DMS 273 (cell line): ENCODE results near the gene PBX1.

Experiments
- DNase-seq: peaks from one replicate; lab custom pipeline; 2025; ENCODE audit not compliant: unreplicated experiment; lab: John Stamatoyannopoulos, UW

Gene PBX1

DNA sequence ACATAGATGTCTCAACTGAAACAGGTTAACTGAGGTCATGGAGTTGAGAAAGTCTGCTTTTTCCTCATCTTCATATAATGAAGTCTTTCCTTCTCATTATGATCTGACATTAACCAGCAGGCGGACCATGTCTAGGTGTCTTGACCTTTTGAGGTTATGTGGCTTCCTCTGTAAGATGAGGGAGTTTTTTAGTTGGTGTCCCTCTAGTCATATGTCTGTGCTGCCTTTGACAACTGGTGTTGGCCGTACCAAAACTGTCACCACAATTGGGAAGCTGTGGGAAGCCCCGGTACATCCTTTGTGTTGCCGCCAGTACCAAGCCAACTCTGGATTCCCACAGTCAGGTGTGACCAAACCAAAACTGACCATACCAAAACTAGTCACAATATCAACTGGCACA, 105.1 kb downstream of the PBX1 start:
- DNase-seq: no peak

DNA sequence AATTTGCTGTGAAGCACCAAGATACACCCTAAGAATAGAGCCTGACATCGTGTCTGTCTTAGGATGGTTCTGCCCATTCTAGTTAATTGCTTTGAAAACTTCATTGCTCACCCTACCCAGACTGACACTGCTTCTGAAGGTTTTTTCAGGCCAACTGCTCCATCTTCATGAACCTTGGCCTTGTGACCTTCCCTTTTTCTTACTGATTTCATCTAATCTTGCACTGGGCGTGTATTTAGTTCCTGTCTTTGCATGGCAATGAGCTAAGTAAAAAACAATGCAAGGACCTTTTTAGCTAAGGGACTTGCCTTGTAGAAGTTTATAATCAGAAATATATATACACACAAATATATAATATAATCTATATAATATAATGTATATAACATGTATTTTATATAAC, 108.0 kb downstream of the PBX1 start:
- DNase-seq: no peak

DNA sequence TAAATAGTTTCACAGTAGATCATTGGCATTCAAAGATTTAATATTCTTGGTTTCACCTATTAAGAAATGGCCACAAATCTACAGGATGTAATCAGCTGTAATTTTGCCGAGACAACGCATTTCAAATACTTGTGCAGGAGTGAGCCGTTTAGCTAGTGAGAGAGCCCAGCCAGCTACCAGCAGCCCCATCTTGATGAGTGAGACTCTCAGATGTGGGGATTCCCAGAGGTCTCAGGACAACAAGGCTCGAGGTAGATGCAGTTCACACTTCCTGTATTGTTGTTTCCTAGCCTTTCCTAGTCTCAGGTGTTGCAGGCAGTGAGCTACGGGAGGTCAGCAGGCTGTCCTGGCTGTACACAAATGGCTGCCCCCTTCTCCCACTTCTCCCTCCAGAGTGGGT, 108.6 kb downstream of the PBX1 start:
- DNase-seq: no peak

DNA sequence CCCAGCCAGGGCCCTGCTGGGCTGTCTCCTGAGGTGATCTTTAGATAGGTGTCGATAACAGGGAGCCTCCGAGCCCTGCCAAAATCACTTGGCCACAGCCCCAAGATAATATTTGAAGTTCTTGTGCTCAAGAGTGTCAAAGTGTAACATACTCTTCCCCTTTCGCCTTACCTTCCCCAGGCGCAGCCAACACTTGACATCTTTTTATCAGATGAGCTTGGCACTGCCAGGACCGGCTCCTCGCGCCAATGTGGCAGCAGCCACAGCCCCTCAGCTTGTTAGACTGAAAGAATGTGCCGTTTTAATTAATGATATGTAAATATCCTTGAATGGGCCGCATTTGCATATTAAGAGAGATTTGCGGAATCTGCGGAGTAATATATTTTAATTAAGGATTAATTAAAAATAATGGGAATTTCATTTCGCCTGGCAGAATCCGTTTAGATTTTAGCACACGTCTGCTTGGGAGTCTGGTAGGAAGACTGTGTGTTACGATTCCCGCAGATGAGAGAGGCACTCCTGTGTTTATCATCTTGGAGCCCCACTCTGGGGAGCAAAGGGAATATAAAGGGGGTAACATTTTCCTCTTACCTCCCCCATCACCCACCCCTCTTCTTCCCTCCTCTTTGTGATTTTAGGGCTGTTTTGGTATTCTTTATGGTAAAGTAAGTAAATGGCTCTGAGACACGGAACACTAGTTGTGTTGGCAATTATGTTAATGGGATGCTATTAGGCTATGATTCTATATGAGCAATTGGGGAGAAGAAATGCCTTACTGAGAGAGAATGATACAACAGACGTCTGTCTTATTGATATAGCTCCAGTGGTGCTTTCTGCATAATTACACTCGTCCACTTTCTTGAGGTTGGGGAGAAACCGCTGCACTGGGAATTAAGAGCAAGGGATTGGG, 109.8 kb downstream of the PBX1 start:
- no peak for DNase-seq

DNA sequence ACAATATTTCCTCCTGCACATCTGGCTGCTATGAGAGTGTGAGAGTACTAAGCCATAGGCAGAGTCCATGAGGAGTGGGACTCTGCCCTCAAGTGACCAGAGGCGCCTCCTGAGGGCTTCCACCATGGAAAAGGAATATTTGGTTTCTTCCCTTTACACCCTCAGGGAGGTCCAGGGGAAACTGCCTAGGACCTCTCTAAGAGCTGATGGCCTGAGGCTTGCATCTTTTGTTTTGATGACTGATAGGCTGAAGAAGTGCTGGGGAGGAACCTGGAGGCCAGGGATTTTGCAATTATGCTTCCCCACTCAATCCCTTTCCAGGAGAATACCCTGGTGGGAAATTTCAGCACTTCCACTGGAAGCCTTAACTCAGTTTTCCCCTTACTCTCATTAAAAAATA, 111.0 kb downstream of the PBX1 start:
- no peak for DNase-seq

DNA sequence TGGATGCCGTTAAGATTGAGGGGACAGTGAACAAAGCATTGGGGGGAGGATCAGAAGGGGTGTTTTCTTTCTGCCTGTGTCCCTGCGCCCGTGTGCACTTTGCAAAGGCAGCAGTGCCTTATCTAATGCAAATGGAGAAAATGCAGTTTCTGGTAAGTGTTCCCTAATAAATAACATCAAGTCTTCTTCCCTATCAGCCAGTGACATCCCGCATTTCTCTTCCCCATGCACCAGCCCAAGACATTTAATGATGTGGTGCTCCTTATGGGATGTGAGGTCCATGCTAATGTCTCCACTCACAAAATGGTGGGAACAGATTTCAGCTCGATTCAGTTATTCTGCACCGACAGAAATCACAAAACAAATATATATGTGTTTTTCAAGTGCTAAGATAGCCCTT, 111.8 kb downstream of the PBX1 start:
- DNase-seq: no peak

DNA sequence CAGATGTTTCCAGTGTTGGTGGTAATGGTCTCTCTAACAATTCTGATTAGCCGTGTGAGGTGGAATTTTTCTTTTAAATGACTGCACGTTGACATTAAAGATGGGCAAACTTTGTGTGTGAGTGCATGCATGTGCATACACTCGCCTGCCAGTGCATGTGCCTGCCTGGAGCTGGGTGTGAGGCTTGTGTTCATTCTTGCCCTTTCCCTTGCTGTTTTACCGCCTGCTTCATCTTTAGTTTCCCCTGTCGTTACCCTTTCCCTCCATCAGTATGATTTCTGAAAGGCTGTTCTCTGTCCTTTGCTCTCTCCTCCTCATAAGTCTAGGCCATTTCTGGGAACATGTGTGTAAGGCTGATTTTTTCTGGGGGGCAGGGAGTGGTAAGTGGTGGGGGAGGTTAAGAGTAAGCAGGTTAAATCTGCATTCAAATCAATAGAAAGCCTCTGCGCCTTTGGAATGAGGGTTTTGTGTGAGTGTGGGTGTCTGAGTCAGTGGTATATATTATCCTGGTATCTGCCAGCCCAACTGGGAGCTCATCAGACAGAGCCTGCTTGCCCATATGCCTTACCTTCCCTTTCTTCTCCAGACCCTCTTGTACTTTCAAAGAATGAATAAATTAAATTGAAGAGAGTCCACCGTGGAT, 112.5 kb downstream of the PBX1 start:
- DNase-seq: peak; percentile 12

DNA sequence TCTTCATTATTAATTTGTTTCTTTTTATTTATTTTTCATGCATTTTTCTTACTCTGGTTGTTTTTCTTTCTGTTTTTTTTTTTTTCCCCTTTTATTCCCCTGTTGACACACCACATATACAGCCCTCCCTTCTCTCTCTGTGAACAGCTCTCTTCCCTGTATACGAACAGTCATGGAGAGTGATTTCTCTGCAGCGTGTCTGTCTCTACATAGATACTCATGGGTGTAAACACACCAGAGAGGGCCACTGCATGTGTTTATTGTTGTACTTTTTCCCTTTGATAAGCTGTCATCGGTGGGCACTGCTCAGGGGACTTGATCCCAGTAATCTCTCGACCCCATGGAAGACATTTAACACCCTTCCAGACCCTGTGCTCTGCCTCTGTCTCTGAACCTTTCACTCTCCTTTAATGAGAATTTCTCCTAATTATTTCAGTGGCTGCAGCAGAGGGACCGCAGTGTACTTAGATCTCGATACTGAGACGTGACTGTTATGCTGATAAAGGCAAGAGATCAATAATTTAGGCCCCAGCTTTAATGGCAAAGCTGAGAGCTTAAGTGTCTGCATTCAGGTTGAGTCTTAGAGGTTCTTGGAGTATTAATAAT, 113.1 kb downstream of the PBX1 start:
- DNase-seq: no peak

DNA sequence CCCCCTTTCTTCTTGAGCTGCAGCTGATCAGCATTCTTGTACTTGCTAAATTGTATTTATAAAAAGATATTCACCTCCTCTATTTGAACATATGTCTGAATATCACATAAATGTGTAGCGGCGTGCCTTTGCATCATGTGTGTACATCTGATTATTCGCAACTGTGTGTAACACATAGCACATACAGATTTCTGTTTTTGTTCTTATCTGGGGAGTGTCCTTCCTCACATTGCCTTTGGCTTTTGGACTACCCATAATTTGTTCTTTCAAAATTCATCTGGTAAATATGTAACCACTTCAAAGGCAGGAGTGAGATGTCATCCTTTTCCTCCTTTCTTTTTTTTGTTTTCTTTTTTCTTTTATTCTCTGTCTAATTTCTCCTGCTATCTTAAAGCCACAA, 113.6 kb downstream of the PBX1 start:
- DNase-seq: no peak

DNA sequence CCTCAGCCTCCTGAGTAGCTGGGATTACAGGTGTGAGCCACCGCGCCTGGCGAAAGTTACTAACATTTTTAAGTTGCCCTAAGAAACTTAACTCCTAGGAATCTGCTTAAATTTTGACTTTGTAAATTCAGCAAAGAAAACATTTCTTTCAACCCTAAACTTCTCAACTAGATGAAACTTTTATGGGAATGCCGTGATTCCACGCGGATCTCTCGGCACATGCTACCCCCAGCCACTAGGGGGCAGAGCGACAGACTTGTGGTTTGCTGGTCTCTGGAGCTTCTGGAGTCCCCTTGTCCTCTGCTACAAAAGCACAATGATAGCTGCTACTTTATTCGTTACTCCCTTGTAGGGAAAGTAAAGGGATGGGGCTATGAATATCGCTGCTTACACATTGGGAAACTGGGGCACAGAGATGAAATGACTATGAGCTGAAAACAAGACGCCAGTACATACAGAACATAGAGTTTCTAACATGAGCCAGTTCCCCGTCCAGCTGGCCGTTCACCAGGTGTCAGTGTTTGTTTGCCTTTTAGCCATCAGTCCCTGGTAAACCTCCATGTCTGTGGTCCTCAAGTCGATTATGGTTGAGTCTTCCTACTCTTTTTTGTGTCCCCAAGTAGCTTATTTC, 114.7 kb downstream of the PBX1 start:
- DNase-seq: peak; percentile 31

DNA sequence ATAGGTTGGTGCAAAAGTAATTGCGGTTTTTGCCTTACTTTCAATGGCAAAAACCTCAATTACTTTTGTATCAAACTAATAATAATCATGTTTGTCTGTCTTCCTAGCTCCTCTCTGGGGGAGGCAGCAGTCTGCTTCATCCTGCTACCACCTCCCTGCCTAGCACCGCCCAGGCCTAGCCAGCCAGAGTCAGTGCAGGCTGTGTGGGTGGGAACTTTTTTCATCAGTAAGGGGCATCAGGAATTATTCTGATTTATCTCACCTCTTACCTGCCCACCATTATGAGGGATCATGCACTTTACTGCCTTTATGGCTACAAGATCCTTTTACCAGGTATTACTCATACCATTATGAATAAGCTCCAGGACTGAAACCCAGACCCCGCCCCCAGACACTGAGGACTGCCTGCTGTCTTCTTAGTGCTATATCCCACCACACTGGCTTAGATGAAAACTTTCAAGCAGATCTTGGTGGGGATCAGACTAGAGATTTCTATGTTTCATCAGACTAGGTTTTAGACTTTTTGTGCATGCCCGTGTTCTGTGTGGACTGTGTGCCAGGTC, 116.4 kb downstream of the PBX1 start:
- DNase-seq: no peak

DNA sequence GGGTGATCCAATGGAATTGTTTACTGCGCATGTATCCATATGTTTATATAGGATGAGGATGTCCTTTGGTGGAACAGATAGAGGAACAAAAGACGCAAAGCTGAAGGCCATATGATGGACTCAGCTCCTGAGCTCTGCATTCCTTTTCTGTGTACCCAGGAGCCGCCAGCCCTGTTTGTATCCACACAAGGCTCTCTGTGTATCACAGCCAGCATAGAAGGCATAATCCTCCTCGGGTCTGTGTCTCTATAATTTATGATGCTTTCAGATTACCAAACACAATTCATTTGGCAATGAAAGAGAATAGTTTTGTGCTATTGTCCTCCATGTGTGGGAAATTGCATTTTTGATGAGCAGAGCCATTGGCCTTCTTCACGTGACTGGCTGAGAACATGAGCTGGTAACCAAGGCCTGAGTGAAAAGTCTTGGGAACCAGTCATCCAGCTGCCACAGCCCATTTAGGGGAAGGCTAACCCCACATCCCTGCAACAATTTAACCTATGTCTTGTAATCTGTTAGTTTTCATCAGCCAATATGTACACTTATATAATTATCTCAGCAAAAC, 119.2 kb downstream of the PBX1 start:
- DNase-seq: no peak

DNA sequence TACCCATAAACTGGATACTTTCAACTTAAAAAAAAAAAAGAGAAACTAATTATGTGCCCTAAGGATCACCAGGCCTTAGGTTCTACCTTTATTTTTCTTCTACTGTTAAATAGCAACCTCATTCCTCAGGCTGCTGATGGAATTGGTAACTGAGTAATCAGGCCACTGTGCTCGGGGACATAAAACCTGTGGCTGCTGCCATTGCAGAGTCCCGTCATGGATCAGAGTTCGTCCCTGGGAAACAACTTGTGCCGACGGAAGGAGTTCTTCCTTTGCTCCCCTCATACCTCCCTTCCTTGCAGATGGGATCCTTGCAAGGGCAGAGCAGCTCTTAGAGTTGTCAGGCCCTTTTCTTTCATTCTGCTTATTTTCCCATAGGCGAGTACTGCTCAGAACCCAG, 123.6 kb downstream of the PBX1 start:
- no peak for DNase-seq

DNA sequence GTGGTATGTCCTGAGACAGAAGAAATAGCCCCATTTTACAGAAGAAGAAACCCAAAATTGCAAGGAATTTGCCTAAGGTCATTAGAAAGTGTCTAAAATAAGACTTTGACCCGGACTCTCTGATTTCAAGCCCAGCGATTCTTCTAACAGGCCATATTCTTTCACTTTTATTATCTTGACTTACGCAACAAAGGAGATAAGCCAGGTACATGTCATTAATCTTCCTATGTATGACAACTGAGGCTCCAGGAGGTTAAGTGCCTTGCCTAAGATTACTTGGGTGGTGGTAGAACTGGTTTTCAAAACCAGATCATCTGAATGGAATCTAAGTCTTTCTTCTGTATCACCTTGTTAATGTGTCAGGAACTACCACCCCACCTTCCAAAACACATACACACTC, 124.3 kb downstream of the PBX1 start:
- no peak for DNase-seq

DNA sequence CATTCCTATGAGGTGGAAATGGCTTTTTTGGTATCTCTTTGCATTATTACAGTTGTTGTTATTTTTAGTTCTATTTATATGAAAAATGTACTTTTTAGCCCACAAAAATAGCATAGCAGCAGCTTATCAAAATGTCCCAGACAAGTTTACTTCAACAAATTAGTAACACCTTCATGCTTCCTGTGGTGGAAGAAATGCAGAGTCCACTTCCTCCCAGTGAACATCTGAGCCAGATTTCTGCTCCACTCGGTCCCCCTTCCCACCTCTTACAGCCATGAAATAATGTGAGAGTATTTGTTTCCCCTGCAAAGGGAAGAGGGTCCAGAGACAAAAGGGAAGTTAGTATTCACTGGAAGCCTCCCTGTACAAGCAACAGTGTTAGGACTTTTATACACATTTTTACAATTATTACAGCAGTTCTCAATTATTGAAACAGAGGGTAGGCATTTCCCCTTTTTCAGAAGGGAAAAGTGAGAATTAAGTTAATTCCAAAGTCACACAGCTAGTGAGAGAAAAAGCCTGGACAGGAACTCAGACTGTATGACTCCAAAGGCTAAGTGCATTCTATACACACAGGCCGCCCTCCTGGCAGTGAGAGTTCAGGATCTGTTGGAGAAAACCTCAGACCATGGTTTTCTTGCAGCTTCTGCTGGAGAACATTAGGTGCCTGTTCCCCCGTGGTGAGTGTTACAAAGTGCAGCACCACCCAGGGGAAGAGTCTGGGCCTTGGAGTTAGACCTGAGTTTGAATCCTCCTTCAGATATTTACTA, 126.5 kb downstream of the PBX1 start:
- DNase-seq: no peak

DNA sequence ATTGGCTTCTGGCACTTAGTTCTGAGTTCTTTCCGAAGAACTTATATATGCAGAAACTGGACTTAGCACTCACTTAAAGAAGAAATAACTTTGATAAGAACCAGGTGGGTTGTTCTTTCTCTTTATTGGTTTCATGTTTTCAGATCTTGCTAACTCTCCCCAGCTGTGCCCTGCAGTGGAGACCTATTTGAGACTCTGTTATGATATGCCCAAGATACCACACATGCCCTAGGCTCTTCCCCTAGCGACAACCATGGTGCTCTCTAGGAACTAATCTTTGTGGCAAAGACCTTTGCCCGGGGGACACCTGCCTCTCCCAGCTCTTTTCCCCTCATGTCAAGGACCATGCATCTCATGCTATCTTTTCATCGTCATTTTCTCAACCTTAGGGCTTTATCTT, 128.8 kb downstream of the PBX1 start:
- DNase-seq: no peak

DNA sequence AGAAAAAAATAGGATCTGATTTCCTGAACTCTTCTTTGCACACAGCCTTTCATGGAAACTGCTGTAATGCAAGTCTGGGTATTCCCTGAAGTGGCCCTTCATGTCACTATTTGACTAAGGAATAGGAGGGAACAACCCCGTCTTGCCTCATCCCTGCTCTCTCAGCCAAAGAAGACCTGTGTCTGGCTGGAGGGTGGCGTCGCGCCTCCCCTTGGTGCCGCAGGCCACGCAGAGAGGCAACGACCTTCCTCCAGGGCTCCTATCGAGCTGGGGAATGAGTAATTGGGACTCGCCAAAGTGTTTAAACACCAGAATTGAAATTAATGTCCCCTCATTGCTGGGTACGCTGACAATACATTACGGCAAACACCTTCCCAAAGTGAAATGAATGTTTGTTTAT, 129.8 kb downstream of the PBX1 start:
- DNase-seq: no peak

DNA sequence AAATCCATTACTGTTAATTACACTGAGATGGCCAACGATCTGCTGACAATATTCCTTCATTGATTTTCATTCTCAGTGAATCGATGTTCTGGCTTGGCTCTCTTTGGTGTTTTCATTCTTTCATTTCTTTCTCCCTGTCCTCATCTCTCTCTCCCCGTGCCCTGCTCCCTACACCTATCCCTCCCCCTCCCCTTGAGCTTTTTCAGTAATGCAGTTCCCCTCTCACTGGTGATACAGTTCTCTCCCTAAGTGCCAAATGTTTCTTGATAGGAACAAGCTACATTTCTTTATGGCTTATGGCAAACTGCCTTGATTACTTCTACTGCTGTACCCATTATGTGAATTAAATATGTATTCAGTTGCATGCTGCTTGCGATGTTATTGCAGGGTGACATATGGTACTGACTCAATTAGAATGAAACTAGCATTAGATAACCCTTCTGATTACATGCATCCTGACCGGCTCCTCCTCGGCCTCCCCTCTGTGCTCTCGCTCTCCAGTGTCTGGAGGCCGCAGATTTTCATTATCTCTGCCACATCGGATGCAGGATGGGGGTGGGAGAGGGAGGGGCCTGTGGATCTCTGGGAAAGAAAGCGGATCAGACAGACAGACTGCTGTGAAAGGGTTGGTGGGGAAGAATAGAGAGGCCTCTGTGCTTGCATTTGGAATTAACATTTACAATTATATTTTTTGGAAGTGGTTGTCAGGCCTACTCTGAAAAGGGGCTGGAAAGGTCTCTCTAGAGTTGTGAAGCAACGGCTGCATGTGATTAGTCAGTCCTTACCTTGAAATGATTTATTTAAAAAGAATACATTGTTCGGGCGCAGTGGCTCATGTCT, 130.9 kb downstream of the PBX1 start:
- peak; percentile 89 for DNase-seq

DNA sequence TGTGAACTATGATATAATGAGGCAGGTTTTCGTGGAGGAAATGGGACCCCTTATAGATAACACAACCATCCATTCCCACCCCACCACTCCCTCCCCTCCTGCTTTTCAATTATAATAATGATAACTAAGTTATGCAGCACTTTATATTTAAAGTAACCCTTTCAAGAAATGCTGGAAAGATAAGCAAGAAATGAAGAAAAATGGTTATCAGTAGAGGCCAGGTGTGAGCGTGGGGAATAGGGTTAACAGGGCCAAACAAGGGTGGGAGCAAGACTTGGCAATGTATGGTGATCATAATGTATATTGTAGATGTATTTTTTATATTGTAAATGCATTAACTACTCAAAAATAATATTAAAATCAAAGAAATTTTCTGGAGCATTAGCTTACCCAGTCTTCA, 133.4 kb downstream of the PBX1 start:
- no peak for DNase-seq
